DND-41 (cell line): ENCODE data around the gene GPR171.

Experiments
- ATAC-seq: fragments of 200-7000 bp; cut with Tn5 transposase; 3 replicates; pipeline ENCODE4 v1.9.1; 2021; ENCODE audit warnings: low read depth; ENCODE audit not compliant: insufficient read depth
- DNase-seq: peaks from one replicate; pipeline ENCODE4 v3.0.0-alpha.2; 2020
- H2AFZ ChIP-seq: 2 replicates; pipeline ENCODE4 v1.6.0; 2012; ENCODE audit warnings: low read depth, low read length
- H3K27ac ChIP-seq: 2 replicates; pipeline ENCODE4 v1.5.1; 2012; ENCODE audit warnings: low read length, inconsistent platforms
- H3K27me3 ChIP-seq: fragments of 200-600 bp; sonication (generic); 2 replicates; pipeline ENCODE4 v1.6.0; 2012; ENCODE audit warnings: low read length, mild to moderate bottlenecking, inconsistent platforms; ENCODE audit not compliant: insufficient read depth, poor library complexity
- H3K36me3 ChIP-seq: 2 replicates; pipeline ENCODE4 v1.5.1; 2012; ENCODE audit warnings: low read length, inconsistent platforms; ENCODE audit not compliant: insufficient read depth
- H3K4me1 ChIP-seq: 2 replicates; pipeline ENCODE4 v1.5.1; 2012; ENCODE audit warnings: mild to moderate bottlenecking, low read length; ENCODE audit not compliant: insufficient read depth
- H3K4me2 ChIP-seq: 2 replicates; pipeline ENCODE4 v1.6.0; 2012; ENCODE audit warnings: mild to moderate bottlenecking, moderate library complexity, low read length, inconsistent platforms; ENCODE audit not compliant: insufficient read depth
- H3K4me3 ChIP-seq, 2 experiments: fragments of 200-600 bp in 1 of 2; shearing (Covaris generic) in 1 of 2; 2 replicates each; pipeline ENCODE4 v1.5.1; 2012 to 2016; ENCODE audit warnings: inconsistent platforms in 2 of 2, low read length in 2 of 2, mild to moderate bottlenecking in 2 of 2, low read depth in 1 of 2, moderate library complexity in 1 of 2
- H3K79me2 ChIP-seq: 2 replicates; pipeline ENCODE4 v1.6.0; 2012; ENCODE audit warnings: low read length, inconsistent platforms; ENCODE audit not compliant: insufficient read depth
- H3K9ac ChIP-seq: 2 replicates; pipeline ENCODE4 v1.6.0; 2012; ENCODE audit warnings: low read depth, mild to moderate bottlenecking, inconsistent platforms, low read length, moderate library complexity
- H3K9me3 ChIP-seq: 2 replicates; pipeline ENCODE4 v1.5.1; 2012; ENCODE audit warnings: low read length, moderate library complexity, mild to moderate bottlenecking, inconsistent platforms; ENCODE audit not compliant: insufficient read depth, severe bottlenecking
- H4K20me1 ChIP-seq: 2 replicates; pipeline ENCODE4 v1.6.0; 2012; ENCODE audit warnings: low read length; ENCODE audit not compliant: insufficient read depth
- CTCF ChIP-seq: IDR thresholded peaks from 2 replicates; pipeline ENCODE4 v1.5.1; 2012; ENCODE audit warnings: borderline replicate concordance, low read length, moderate library complexity, mild to moderate bottlenecking; ENCODE audit not compliant: poor library complexity, severe bottlenecking; ENCODE audit errors: extremely low read depth
- EZH2 ChIP-seq: IDR thresholded peaks from 3 replicates; pipeline ENCODE4 v1.6.1; 2012; ENCODE audit warnings: borderline replicate concordance, low read depth, mild to moderate bottlenecking, moderate library complexity, low read length, inconsistent platforms; ENCODE audit not compliant: severe bottlenecking

GPR171 gene

DNA sequence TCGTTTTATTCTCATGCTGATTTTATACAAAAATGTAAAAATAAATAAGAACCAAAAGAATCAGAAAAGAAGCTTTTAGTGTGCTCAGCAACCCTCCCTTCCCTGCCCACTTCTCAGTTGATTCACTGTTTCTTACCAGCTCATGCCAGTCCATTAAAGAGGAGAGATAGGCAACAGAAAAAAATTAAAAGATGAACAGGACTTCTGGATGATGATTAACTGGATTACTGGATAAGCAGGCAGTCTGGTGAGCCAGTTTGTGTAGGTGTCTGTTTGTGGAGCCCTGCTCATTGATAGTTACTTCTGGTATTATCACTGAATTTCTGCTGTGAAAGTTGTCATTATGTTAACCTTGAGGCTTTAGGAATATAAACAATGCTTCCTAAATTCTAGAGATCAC lies 15.1 kb upstream of the GPR171 start:
- no peak for ATAC-seq
- Histone ChIP-seq H2AFZ (no peak overlapping the region), H3K4me2 (no peak overlapping the region), H3K27ac (no peak overlapping the region), H3K9ac (no peak overlapping the region), H3K79me2 (no peaks in the 10 kb centered on the region), H3K9me3 (peaks cover 5% of the 10 kb centered on the region), H4K20me1 (no peaks in the 10 kb centered on the region), H3K36me3 (peaks cover 2% of the 10 kb centered on the region; the same call in 1 of the 2 replicates), H3K27me3 (no peaks in the 10 kb centered on the region), H3K4me1 (no peaks in the 10 kb centered on the region), H3K4me3 (no peak overlapping the region)
- no peak for DNase-seq
- no peak for TF ChIP-seq EZH2
- TF ChIP-seq CTCF = no peak

GRCh38 chr3:151216641-151217607 lies 13.9 kb upstream of the GPR171 start:
- Histone ChIP-seq H3K4me1 (no peaks in the 10 kb centered on the region), H3K4me3 (no peak overlapping the region), H3K4me2 (no peak overlapping the region), H4K20me1 (no peaks in the 10 kb centered on the region), H3K9me3 (peaks cover 2% of the 10 kb centered on the region), H3K9ac (no peak overlapping the region), H2AFZ (no peak overlapping the region), H3K27me3 (no peaks in the 10 kb centered on the region), H3K27ac (no peak overlapping the region), H3K79me2 (no peaks in the 10 kb centered on the region), H3K36me3 (peaks cover 2% of the 10 kb centered on the region; the same call in 1 of the 2 replicates)
- DNase-seq (no peak), ATAC-seq (no peak)
- TF ChIP-seq EZH2 (no peak), CTCF (no peak)

GRCh38 chr3:151214459-151214858 lies 11.4 kb upstream of the GPR171 start:
- no peak for ATAC-seq
- TF ChIP-seq CTCF = no peak
- no peak for TF ChIP-seq EZH2
- Histone ChIP-seq H3K4me1 (no peaks in the 10 kb centered on the region), H3K27ac (no peak overlapping the region), H3K9me3 (no peaks in the 10 kb centered on the region), H3K36me3 (no peaks in the 10 kb centered on the region), H3K4me2 (no peak overlapping the region), H3K27me3 (no peaks in the 10 kb centered on the region), H4K20me1 (no peaks in the 10 kb centered on the region), H2AFZ (no peak overlapping the region), H3K79me2 (no peaks in the 10 kb centered on the region), H3K4me3 (no peak overlapping the region), H3K9ac (no peak overlapping the region)
- no peak for DNase-seq
